Liver (tissue), 9 donors: Measurements from ENCODE around the gene PDGFC. TPM values are rescaled to one million over a fixed set of nuclear protein-coding genes. Genes with fewer than 3 reads are reported as not detected.

Source experiments
- DNase-seq: peaks from one replicate; pipeline ENCODE4 v3.0.0-alpha.2; 2017; ENCODE audit warnings: low spot score
- H3K27ac ChIP-seq, 2 donors: one replicate each; pipeline ENCODE4 v1.7.0; 2013; ENCODE audit warnings: inconsistent platforms in 2 of 2, low read length in 2 of 2, control low read depth in 1 of 2, low read depth in 1 of 2, mild to moderate bottlenecking in 1 of 2
- H3K27me3 ChIP-seq, 4 donors: one replicate each; pipeline versions ENCODE4 v1.6.1 to v1.7.0; 2013; ENCODE audit warnings: low read length in 3 of 4, inconsistent platforms in 1 of 4, mild to moderate bottlenecking in 1 of 4, moderate library complexity in 1 of 4; ENCODE audit not compliant: control insufficient read depth in 4 of 4, insufficient read depth in 4 of 4
- H3K36me3 ChIP-seq, 4 donors: one replicate each; pipeline versions ENCODE4 v1.6.1 to v1.7.0; 2013; ENCODE audit warnings: low read length in 3 of 4, mild to moderate bottlenecking in 3 of 4, low read depth in 1 of 4, moderate library complexity in 1 of 4; ENCODE audit not compliant: control insufficient read depth in 4 of 4, insufficient read depth in 3 of 4
- H3K4me1 ChIP-seq, 4 donors: one replicate each; pipeline versions ENCODE4 v1.6.1 to v1.7.0; 2013; ENCODE audit warnings: low read length in 3 of 4, mild to moderate bottlenecking in 3 of 4, moderate library complexity in 1 of 4; ENCODE audit not compliant: control insufficient read depth in 4 of 4, insufficient read depth in 4 of 4
- H3K4me3 ChIP-seq, 3 donors: one replicate each; pipeline versions ENCODE4 v1.6.1 to v1.7.0; 2013; ENCODE audit warnings: low read length in 3 of 3, control low read depth in 1 of 3, low read depth in 1 of 3, mild to moderate bottlenecking in 1 of 3
- H3K9ac ChIP-seq, 2 donors: one replicate each; pipeline ENCODE4 v1.7.0; 2013; ENCODE audit warnings: low read length in 2 of 2, mild to moderate bottlenecking in 2 of 2, moderate library complexity in 2 of 2, control low read depth in 1 of 2, low read depth in 1 of 2
- H3K9me3 ChIP-seq, 4 donors: one replicate each; pipeline versions ENCODE4 v1.6.1 to v1.7.0; 2013; ENCODE audit warnings: low read length in 3 of 4; ENCODE audit not compliant: control insufficient read depth in 4 of 4
- ATF3 ChIP-seq: IDR thresholded peaks from 2 replicates; pipeline ENCODE4 v1.6.1; 2016; ENCODE audit warnings: antibody characterized with exemption
- CTCF ChIP-seq: fragments of 150-350 bp; IDR thresholded peaks from 2 replicates; pipeline ENCODE4 v1.5.1; 2017; ENCODE audit warnings: improper control_type of control experiment, low read depth, low read length; ENCODE audit not compliant: missing input control
- EGR1 ChIP-seq, 2 donors: IDR thresholded peaks; 2 replicates each; pipeline ENCODE4 v1.6.1; 2016 to 2018; ENCODE audit warnings: antibody characterized with exemption in 2 of 2, low read depth in 2 of 2
- FOXA1 ChIP-seq: IDR thresholded peaks from 2 replicates; pipeline ENCODE4 v1.6.1; 2016; ENCODE audit warnings: antibody characterized with exemption
- FOXA2 ChIP-seq: IDR thresholded peaks from 2 replicates; pipeline ENCODE4 v1.6.1; 2016; ENCODE audit warnings: antibody characterized with exemption
- GABPA ChIP-seq, 2 donors: IDR thresholded peaks in 1 of 2; conservative IDR thresholded peaks in 1 of 2; 2 replicates each; pipeline ENCODE4 v1.6.1; 2016; ENCODE audit warnings: antibody characterized with exemption in 2 of 2, mild to moderate bottlenecking in 1 of 2, moderate library complexity in 1 of 2
- JUND ChIP-seq, 2 donors: IDR thresholded peaks; 2 replicates each; pipeline ENCODE4 v1.6.1; 2016; ENCODE audit warnings: antibody characterized with exemption in 2 of 2
- NR2F2 ChIP-seq: IDR thresholded peaks from 2 replicates; pipeline ENCODE4 v1.6.1; 2016; ENCODE audit warnings: antibody characterized with exemption
- RAD21 ChIP-seq, 2 donors: IDR thresholded peaks; 2 replicates each; pipeline ENCODE4 v1.6.1; 2016; ENCODE audit warnings: antibody characterized with exemption in 2 of 2, mild to moderate bottlenecking in 2 of 2
- RXRA ChIP-seq, 2 donors: IDR thresholded peaks; 2 replicates each; pipeline ENCODE4 v1.6.1; 2017 to 2018; ENCODE audit warnings: antibody characterized with exemption in 2 of 2, mild to moderate bottlenecking in 1 of 2
- SP1 ChIP-seq: IDR thresholded peaks from 2 replicates; pipeline ENCODE4 v1.6.1; 2018; ENCODE audit warnings: antibody characterized with exemption, mild to moderate bottlenecking
- TAF1 ChIP-seq: conservative IDR thresholded peaks from 2 replicates; pipeline ENCODE4 v1.6.1; 2016; ENCODE audit warnings: antibody characterized with exemption, mild to moderate bottlenecking
- YY1 ChIP-seq: IDR thresholded peaks from 2 replicates; pipeline ENCODE4 v1.6.1; 2016; ENCODE audit warnings: antibody characterized with exemption, mild to moderate bottlenecking
- WGBS: extraction: QIAGEN DNeasy Blood & Tissue Kit; methylation state at CpG from one replicate; pipeline ENCODE4 v1.1.7; 2013; 5-methylcytosine and 5-hydroxymethylcytosine counted together
- polyA plus RNA-seq, 2 donors: library from polyadenylated mRNA; stranded (reverse) in 1 of 2; unstranded in 1 of 2; fragments of 200-250 nt in 1 of 2; fragments of >200 nt in 1 of 2; fragmentation: Nextera tagmentation in 1 of 2; extraction: Ambion mirVana in 1 of 2; gene quantifications; one replicate each; pipeline versions ENCODE4 v1.2.1 to v1.2.3, GENCODE V29; 2013 to 2015
- total RNA-seq, 2 donors: library from RNA; depleted of rRNA; stranded (reverse); fragments of >200 nt; gene quantifications; one replicate each; pipeline ENCODE4 v1.2.3, GENCODE V29; 2014
- TF ChIP-seq, protein P1 (sequence below): IDR thresholded peaks from 2 replicates; pipeline ENCODE4 v1.6.1; 2016; ENCODE audit warnings: antibody characterized with exemption
- TF ChIP-seq, protein P2 (sequence below): IDR thresholded peaks from 2 replicates; pipeline ENCODE4 v1.6.1; 2016; ENCODE audit warnings: antibody characterized with exemption, mild to moderate bottlenecking
- TF ChIP-seq, protein P3 (sequence below): IDR thresholded peaks from 2 replicates; pipeline ENCODE4 v1.6.1; 2016; ENCODE audit warnings: antibody characterized with exemption
- donor health status: healthy.
- donor health status: healthy.
- donor health status: healthy.
- donor health status: healthy.
- donor health status: healthy.

Gene PDGFC
- total and polyA plus RNA-seq, 4 donors = 5.8 to 25.7 (median 9.7) TPM

DNA sequence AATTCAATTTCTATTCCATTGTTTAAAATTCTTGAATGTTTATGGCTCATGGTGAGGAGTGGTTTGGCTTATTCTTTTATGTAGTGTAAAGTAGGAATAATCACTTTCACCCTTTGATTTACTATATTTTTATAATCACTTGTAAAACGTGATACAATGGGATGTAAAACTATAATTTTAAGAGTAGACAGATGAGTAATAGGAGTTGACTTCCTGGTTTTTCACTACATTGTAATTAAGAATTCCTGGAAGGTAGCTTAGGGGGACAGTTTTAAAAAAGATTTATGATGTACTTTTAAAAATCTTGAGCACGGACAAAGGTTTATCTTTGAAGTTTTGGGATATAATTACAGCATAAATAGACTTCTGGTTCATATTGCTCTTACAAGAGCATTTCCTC lies 65.3 kb downstream of the PDGFC start:
- H3K4me3 ChIP-seq = no peak overlapping the region
- no peak overlapping the region for H3K9ac ChIP-seq
- no peaks in the 10 kb centered on the region for H3K36me3 ChIP-seq
- DNase-seq = no peak
- no peak for TF ChIP-seq TAF1
- TF ChIP-seq FOXA2 = no peak
- no peak for TF ChIP-seq CTCF
- no peak for TF ChIP-seq EGR1 (IDR thresholded peaks at IDR 0.05; ENCODE audit: low read depth in 2 of 2)
- TF ChIP-seq YY1 = no peak
- WGBS = 67% methylated on average over 2 of the region's 2 CpGs
- no peak overlapping the region for H3K27ac ChIP-seq
- no peaks in the 10 kb centered on the region for H3K27me3 ChIP-seq
- peaks cover 0 to 8% (median 3%) of the 10 kb centered on the region in 4 donors for H3K4me1 ChIP-seq
- H3K9me3 ChIP-seq = no peaks in the 10 kb centered on the region

- Histone ChIP-seq H3K4me3 (no peak overlapping the region), H3K27ac (no peak overlapping the region), H3K9ac (no peak overlapping the region), H3K9me3 (no peaks in the 10 kb centered on the region), H3K36me3 (no peaks in the 10 kb centered on the region), H3K4me1 (peaks cover 2 to 18% (median 7%) of the 10 kb centered on the region in 4 donors), H3K27me3 (no peaks in the 10 kb centered on the region)
- DNase-seq = no peak
- WGBS = 85% methylated on average over 3 of the region's 3 CpGs
- no peak for TF ChIP-seq ATF3
- TF ChIP-seq, protein P1, sequence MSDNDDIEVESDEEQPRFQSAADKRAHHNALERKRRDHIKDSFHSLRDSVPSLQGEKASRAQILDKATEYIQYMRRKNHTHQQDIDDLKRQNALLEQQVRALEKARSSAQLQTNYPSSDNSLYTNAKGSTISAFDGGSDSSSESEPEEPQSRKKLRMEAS = no peak
Measured at GRCh38 chr4:156901871-156902270, 69.7 kb downstream of the PDGFC start.

DNA sequence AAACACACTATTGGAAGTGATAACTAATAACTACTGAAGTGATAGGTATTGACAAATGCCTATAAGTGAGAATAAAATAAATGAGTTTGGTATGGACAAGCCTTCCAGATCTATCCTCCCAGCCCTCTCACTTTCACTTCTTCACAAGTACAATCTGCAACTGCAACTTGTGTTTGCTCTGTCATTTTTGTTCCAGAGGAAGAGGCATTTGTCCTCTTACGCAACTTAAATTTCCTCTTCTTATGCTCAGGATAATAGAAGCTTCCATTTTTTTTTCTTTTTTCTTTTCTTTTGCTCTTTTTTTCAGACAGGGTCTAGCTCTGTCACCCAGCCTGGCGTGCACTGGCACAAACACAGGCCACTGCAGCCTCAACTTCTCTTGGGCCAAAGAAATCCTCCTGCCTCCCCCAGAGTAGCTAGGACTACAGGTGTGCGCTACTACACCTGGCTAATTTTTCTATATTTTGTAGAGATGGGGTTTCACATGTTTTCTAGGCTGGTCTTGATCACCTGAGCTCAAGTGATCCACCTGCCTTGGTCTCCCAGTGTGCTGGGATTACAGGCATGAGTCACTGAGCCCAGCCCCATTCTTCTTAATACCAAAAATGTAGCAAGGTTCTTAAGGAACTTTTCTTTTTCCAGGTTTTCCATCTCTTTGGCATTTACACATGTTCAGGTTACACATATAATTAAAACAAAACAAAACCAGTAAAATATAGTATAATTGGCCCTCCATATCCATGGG lies 73.1 kb downstream of the PDGFC start:
- Histone ChIP-seq H3K4me3 (no peak overlapping the region), H3K36me3 (no peaks in the 10 kb centered on the region), H3K9me3 (no peaks in the 10 kb centered on the region), H3K27me3 (no peaks in the 10 kb centered on the region), H3K27ac (peak overlapping the region in 1 of 2 donors; percentile 10), H3K4me1 (peaks cover 0 to 14% (median 7%) of the 10 kb centered on the region in 4 donors), H3K9ac (no peak overlapping the region)
- 62% methylated on average over 3 of the region's 3 CpGs for WGBS
- no peak for DNase-seq
- TF ChIP-seq NR2F2 (no peak), RXRA (IDR thresholded peaks at IDR 0.05) (peak in 1 of 2 donors; percentile 18), TAF1 (no peak), FOXA2 (no peak), FOXA1 (no peak), YY1 (peak; percentile 78), SP1 (peak; percentile 23), JUND (IDR thresholded peaks at IDR 0.05) (no peak), CTCF (no peak), RAD21 (IDR thresholded peaks at IDR 0.05) (peak; percentile 12 to 38), GABPA (IDR thresholded peaks at IDR 0.05 in 1 of 2, conservative IDR thresholded peaks at IDR 0.05 in 1 of 2) (no peak)
- TF ChIP-seq, protein P2, sequence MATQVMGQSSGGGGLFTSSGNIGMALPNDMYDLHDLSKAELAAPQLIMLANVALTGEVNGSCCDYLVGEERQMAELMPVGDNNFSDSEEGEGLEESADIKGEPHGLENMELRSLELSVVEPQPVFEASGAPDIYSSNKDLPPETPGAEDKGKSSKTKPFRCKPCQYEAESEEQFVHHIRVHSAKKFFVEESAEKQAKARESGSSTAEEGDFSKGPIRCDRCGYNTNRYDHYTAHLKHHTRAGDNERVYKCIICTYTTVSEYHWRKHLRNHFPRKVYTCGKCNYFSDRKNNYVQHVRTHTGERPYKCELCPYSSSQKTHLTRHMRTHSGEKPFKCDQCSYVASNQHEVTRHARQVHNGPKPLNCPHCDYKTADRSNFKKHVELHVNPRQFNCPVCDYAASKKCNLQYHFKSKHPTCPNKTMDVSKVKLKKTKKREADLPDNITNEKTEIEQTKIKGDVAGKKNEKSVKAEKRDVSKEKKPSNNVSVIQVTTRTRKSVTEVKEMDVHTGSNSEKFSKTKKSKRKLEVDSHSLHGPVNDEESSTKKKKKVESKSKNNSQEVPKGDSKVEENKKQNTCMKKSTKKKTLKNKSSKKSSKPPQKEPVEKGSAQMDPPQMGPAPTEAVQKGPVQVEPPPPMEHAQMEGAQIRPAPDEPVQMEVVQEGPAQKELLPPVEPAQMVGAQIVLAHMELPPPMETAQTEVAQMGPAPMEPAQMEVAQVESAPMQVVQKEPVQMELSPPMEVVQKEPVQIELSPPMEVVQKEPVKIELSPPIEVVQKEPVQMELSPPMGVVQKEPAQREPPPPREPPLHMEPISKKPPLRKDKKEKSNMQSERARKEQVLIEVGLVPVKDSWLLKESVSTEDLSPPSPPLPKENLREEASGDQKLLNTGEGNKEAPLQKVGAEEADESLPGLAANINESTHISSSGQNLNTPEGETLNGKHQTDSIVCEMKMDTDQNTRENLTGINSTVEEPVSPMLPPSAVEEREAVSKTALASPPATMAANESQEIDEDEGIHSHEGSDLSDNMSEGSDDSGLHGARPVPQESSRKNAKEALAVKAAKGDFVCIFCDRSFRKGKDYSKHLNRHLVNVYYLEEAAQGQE = no peak
- TF ChIP-seq, protein P1 = no peak
- TF ChIP-seq, protein P3, sequence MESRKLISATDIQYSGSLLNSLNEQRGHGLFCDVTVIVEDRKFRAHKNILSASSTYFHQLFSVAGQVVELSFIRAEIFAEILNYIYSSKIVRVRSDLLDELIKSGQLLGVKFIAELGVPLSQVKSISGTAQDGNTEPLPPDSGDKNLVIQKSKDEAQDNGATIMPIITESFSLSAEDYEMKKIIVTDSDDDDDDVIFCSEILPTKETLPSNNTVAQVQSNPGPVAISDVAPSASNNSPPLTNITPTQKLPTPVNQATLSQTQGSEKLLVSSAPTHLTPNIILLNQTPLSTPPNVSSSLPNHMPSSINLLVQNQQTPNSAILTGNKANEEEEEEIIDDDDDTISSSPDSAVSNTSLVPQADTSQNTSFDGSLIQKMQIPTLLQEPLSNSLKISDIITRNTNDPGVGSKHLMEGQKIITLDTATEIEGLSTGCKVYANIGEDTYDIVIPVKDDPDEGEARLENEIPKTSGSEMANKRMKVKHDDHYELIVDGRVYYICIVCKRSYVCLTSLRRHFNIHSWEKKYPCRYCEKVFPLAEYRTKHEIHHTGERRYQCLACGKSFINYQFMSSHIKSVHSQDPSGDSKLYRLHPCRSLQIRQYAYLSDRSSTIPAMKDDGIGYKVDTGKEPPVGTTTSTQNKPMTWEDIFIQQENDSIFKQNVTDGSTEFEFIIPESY = no peak
